Stimulated activated CD4-positive, alpha-beta T cell treated with anti-CD3 and anti-CD28 coated beads, Interleukin-4, amount 100 ng/mL, for 4 hours (primary cell): ENCODE measurements around the gene PPP6R3.
"Not testable (repeated sequence)": the region's sequence is repeated elsewhere in the genome, so short reads cannot be mapped to it uniquely, and the experiment has no call there.

ENCODE experiments used
- DNase-seq, 2 experiments: peaks; one replicate each; pipeline ENCODE4 v3.0.0-alpha.2; 2020

The PPP6R3 gene

GRCh38 chr11:68531129-68531693 lies 70.7 kb downstream of the PPP6R3 start:
- DNase-seq = no peak

- no peak for DNase-seq
Observed at GRCh38 chr11:68532727-68533369, 72.3 kb downstream of the PPP6R3 start.

DNA sequence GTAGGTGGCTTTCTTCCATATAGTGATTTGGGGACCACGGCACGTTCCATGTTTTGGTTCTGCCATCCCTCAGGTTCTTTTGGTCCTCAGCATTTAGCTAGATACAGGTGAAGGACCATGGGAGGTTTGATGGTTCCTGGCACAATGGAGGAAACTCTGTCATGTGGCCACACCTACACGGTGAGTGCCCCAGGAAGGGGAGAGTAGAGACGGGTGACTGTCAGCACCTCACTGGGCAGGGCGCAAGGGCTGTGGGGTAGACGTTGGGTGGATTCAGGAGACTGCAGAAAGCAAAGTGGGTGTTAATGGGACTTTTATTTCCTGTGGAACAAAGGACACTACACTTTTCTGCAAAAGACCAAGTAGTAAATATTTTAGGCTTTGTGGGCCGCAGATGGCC lies 73.4 kb downstream of the PPP6R3 start:
- no peak for DNase-seq

GRCh38 chr11:68535098-68535497 lies 74.5 kb downstream of the PPP6R3 start:
- no peak for DNase-seq

DNA sequence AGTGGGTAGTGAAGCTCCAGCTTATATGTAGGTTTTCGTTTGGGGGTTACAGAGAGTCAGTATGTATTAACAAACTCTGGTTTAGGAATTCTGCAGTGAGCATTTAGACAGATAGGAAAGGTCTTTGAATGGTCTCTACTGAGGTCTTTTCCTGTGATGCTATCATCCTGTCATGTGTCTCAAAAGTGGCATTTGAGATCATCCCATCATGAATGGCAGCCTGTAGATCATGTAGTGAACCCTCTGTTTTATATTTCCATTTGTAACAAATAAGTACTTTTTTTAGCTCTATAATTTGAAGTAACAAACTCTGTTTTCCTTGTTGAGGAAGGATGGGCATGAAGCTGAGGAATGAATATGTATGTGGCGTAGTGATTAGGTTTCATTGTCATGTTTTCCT lies 76.2 kb downstream of the PPP6R3 start:
- no peak for DNase-seq

- DNase-seq = no peak
Observed at GRCh38 chr11:68538025-68538424, 77.5 kb downstream of the PPP6R3 start.

- DNase-seq = no peak
Observed at GRCh38 chr11:68539395-68539794, 78.8 kb downstream of the PPP6R3 start.

GRCh38 chr11:68540504-68540903 lies 80.0 kb downstream of the PPP6R3 start:
- DNase-seq = not testable (repeated sequence)

DNA sequence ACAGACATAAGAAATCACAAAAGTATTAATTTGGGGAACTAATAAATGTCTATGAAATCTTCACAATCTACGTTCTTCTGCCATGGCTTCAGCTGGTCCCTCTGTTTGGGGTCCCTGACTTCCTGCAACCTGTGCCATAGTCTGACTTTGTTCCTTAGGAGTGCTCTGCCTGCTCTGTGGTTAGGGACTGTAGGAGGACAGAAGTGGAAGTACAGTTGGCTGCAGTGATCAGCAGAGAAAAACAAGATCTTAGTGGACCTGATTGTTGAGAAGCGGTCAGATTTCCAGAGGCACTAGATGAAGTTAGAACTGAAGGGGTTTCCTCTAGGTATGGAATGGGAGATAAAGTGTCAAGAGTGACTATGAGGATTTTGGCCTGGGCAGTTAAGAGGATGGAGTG lies 80.6 kb downstream of the PPP6R3 start:
- DNase-seq = no peak

DNA sequence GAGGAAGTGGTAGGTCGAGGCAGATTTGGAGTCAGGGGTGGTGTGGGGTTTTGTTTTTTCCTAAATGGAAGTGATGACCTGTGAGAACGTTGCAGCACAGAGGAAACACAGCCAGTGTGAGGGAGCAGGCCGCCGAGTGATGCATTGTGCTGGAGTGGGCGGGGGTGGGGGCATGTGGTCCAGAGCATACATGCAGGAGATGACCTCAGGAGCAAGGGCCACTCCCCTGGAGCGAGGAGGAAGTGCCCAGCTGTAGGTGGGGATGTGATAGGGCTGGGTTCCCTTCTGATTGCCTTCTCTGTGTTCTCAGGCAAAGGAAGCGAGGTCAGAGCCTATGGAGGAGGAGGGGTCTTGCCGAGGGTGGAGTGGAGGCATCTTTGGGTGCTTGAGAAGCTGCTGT lies 81.4 kb downstream of the PPP6R3 start:
- DNase-seq = no peak

- no peak for DNase-seq
Observed at GRCh38 chr11:68542617-68543016, 82.1 kb downstream of the PPP6R3 start.

- DNase-seq = no peak
Observed at GRCh38 chr11:68543594-68543993, 83.0 kb downstream of the PPP6R3 start.

- no peak for DNase-seq
Observed at GRCh38 chr11:68545347-68545746, 84.8 kb downstream of the PPP6R3 start.

DNA sequence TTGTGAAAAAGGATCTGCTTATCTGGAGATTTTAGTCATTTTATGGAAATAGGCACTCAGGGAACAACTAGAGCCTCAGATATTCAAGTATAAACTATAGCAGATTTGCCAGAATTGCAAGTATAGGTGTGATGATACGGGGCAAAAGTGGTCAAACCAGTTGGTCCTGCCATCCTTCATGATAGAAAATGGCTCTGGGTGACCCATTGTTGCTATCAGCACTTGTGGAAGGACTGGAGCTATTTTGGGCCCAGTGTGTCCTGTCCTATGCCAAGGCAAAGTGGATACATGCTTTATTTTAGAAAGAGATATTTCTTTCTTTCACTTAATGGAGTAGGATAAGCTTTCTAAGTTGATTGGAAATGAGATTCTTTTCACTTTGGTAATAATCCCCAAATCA lies 85.2 kb downstream of the PPP6R3 start:
- no peak for DNase-seq

DNA sequence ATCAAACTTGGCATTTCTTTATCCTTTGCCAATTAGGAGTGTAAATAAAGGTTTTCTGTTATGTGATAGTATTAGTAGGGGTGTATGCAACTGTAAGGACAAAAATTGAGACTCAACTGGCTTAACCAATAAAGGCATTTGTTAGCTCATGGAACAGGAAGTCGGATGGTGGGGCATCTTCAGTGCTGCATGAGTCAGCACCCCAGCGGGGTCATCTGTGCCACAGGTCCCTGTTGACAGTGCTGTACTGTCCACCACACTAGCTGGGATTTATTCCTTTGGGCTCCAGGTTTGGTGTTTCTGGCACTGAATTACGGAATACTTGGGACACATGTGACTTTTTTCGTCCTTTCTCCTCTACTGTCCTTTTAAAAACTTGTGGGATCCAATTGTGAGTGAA lies 86.0 kb downstream of the PPP6R3 start:
- DNase-seq = no peak

- no peak for DNase-seq
Observed at GRCh38 chr11:68549789-68550484, 89.4 kb downstream of the PPP6R3 start.

DNA sequence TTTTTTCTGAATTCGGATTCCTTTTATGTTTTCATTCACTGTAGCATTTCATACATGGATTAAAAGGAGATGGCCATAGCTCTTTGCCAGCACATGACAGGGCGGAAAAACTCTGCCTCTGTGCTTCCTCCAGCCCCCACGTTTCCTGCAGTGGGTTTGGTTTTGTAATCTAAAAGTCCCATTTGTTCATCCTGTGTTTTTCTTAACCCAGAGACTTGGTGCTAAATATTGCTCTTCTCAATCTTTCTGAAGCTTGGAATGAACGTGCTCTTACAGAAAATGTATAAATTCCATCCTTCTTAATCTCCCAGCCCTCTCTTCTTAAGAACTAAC lies 89.9 kb downstream of the PPP6R3 start:
- peak; percentile 29 to 42 for DNase-seq

DNA sequence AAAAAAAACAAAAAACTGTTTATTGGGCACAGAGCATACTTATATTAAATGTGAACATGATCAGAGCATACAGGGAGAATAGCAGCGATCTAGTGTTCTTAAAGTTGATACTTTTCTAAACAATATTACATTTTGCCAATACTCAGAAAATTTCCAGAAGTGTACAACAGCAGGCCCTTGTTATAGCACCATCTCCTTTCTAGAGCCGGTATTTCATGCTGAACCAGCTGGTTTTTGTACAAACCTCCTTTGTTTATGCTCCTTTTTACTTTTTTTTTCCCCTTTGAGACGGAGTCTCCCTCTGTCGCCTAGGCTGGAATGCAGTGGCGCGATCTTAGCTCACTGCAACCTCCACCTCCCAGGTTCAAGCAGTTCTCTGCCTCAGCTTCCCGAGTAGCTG lies 90.7 kb downstream of the PPP6R3 start:
- DNase-seq = no peak

DNA sequence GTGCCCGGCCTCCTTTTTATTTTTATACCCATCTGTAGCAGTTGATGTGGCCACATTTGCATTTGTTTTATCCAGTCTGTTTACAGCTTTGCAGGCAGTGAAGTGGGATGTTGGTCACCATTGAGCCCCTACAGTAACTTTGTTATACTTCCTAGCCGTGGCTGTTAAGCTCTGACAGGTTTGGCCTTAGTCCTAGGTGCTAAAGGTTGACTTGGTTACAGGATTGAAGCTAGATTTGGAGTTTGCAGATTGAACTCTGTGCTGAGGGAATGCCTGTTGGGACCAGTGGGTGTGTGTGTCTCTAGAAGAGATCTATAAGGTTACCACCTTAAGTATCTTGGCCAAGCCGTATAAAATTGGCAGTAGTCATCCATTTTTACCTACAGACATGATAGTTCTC lies 91.2 kb downstream of the PPP6R3 start:
- DNase-seq = no peak

GRCh38 chr11:68552542-68552941 lies 92.0 kb downstream of the PPP6R3 start:
- no peak for DNase-seq

DNA sequence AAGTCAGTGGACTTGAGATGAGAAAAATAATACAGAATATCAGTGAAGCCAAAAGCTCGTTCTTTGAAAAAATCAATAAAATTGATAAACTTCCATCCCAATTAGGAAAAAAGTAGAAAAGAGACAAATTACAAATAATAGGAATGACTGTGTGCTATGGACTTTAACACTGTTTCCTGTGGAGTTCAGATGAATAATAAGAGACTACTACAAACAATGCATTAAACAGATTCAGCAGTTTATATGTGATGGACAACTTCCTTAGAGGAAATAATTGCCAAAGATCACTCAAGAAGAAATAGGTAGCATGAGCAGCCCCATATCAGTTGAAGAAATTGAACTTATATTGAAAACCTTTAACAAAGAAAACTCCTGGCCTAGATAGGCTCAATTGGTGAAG lies 99.7 kb downstream of the PPP6R3 start:
- no peak for DNase-seq

DNA sequence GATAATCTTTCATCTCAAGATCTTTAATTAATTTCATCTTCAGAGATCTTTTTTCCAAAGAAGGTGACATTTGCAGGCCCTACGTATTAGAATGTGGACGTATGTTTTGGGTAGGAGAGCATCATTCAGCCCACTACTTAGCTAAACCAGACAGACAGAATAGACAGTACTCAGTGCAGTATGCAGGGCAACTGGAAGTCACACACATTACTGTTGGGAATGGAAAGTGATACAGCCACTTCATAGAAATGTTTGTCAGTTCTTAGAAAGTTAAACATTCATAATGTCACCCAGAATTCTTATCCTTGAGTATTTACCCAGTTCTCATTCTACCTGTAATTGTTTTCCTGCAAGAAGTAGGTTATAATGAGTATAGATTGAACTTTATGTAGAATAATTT lies 102.9 kb downstream of the PPP6R3 start:
- DNase-seq = no peak

DNA sequence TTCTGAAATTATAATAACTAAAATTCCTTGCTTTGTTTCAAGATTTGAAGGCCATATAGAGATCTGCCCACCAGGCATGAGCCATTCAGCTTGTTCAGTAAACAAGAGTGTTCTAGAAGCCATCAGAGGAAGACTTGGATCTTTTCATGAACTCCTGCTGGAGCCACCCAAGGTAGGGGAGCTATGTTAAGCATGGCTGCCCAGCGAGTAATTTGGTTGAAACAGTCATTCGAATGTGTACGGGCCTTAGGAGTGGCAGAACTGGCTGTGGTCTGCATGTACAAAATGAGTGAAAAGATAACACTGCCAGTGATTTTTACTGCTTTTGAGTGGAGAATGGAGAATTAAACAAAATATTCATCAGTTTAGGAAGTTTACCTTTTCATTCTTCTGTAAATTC lies 103.7 kb downstream of the PPP6R3 start:
- no peak for DNase-seq

DNA sequence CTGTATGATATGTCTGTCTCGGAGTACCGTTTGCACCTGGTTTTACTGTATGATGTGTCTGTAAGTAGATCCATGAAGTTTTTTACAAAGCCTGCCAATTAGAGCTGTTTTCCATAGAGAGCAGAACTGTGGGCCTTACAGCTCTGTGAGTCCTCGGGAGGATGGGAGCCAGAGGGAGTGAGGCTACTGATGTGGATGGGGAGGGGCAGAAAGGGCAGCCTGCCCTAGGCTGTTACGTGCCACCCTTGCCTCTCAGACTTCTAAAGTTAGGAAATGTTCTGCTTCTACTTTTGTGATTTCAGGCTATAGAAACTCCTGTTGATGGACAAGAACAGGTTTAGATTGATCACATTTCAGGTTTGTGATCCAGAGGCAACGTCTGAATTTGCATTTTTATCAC lies 105.2 kb downstream of the PPP6R3 start:
- no peak for DNase-seq

DNA sequence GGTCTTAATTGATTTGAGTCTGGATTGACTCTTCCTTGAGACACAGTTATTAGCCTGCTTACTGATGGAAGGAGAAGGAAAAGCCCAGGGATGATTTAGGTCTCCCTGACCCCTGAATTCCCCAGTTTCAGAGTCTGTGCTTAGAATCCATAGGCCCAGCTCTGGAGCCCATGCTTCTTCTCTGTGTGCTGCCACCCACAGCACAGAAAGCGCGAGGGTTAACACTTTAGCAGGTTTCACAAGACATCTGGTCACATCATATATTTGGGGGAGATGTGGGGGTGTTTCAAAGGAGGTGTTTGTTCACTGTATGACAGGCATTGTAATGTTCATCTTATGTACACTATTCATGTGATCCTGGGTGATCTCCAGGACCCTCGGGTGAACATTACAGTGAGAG lies 107.0 kb downstream of the PPP6R3 start:
- DNase-seq = no peak
